GM12878 (cell line): ENCODE results near the gene ARL15. TPM values are rescaled to one million over a fixed set of nuclear protein-coding genes. Genes with fewer than 3 reads are reported as not detected.

ENCODE experiments used
- ATAC-seq: fragments of 200-7000 bp; cut with Tn5 transposase; 3 replicates; pipeline ENCODE4 v1.9.1; 2020; ENCODE audit warnings: mild to moderate bottlenecking, moderate library complexity
- BruUV-seq: library from RNA; stranded (reverse); fragments of 400-500 nt; replicated peaks from 2 replicates; lab custom pipeline; 2021; lab: Mats Ljungman, UMichigan
- CTCF ChIA-PET: fragments of 300-600 bp; sonication (Branson Sonifier 250); formaldehyde crosslinking; extraction: SDS; loops from one replicate; lab custom pipeline; 2021; ENCODE audit warnings: inconsistent platforms; lab: Yijun Ruan, JAX
- POLR2A ChIA-PET: fragments of 350-600 bp; formaldehyde crosslinking; extraction: SDS; loops from one replicate; lab custom pipeline; 2021; ENCODE audit warnings: inconsistent platforms; lab: Charles Lee
- RAD21 ChIA-PET: fragments of 300-600 bp; sonication (Branson Sonifier 250); formaldehyde crosslinking; loops from one replicate; lab custom pipeline; 2023; ENCODE audit warnings: antibody characterized with exemption; ENCODE audit not compliant: unreplicated experiment; lab: Charles Lee
- SMC1A ChIA-PET: fragments of 300-600 bp; sonication (Branson Sonifier 250); formaldehyde crosslinking; loops from one replicate; lab custom pipeline; 2023; ENCODE audit not compliant: unreplicated experiment, uncharacterized antibody; lab: Charles Lee
- DNase-seq: peaks from one replicate; pipeline ENCODE4 v3.0.0-alpha.2; 2011; ENCODE audit warnings: low read depth, low spot score
- FAIRE-seq: peaks from 3 replicates; lab custom pipeline; 2011; peaks lifted over from hg19 to GRCh38; lab: Jason Lieb, UNC
- H2AFZ ChIP-seq: 2 replicates; pipeline ENCODE4 v1.6.0; 2011; ENCODE audit warnings: low read depth, low read length, control low read depth; ENCODE audit not compliant: control insufficient read depth
- H3K27ac ChIP-seq: 2 replicates; pipeline ENCODE4 v1.5.1; 2011; ENCODE audit warnings: control low read depth; ENCODE audit not compliant: control insufficient read depth, insufficient read depth
- H3K27me3 ChIP-seq, 2 experiments: replicated peaks in 1 of 2; 2 replicates each; pipeline versions ENCODE4 v1.6.0 to v1.6.1; 2011; ENCODE audit warnings: low read length in 1 of 2; ENCODE audit not compliant: control insufficient read depth in 2 of 2, insufficient read depth in 2 of 2
- H3K36me3 ChIP-seq, 2 experiments: 2 replicates each; pipeline ENCODE4 v1.5.1; 2011; ENCODE audit warnings: low read length in 1 of 2; ENCODE audit not compliant: control insufficient read depth in 2 of 2, insufficient read depth in 2 of 2
- H3K4me1 ChIP-seq: 2 replicates; pipeline ENCODE4 v1.6.1; 2011; ENCODE audit warnings: mild to moderate bottlenecking, low read length, moderate library complexity, mixed read lengths; ENCODE audit not compliant: control insufficient read depth, insufficient read depth
- H3K4me2 ChIP-seq: 2 replicates; pipeline ENCODE4 v1.6.0; 2011; ENCODE audit warnings: control low read depth; ENCODE audit not compliant: control insufficient read depth, insufficient read depth
- H3K4me3 ChIP-seq: fragments of 200-600 bp; sonication (generic); 2 replicates; pipeline ENCODE4 v1.5.1; 2016
- H3K79me2 ChIP-seq: 2 replicates; pipeline ENCODE4 v1.6.0; 2011; ENCODE audit warnings: low read length; ENCODE audit not compliant: control insufficient read depth, insufficient read depth
- H3K9ac ChIP-seq: 2 replicates; pipeline ENCODE4 v1.8.0; 2011; ENCODE audit warnings: low read length, control low read depth, mixed read lengths; ENCODE audit not compliant: control insufficient read depth, insufficient read depth
- H3K9me3 ChIP-seq: replicated peaks from 3 replicates; pipeline ENCODE4 v1.5.1; 2011; ENCODE audit warnings: mild to moderate bottlenecking, low read length; ENCODE audit not compliant: control insufficient read depth, insufficient read depth
- H4K20me1 ChIP-seq: 2 replicates; pipeline ENCODE4 v1.6.0; 2011; ENCODE audit not compliant: control insufficient read depth, insufficient read depth
- CUX1 ChIP-seq: IDR thresholded peaks from 2 replicates; pipeline ENCODE4 v1.6.1; 2012; ENCODE audit warnings: improper control_type of control experiment, low read depth, low read length; ENCODE audit not compliant: insufficient replicate concordance
- EZH2 ChIP-seq: IDR thresholded peaks from 2 replicates; pipeline ENCODE4 v1.6.1; 2012; ENCODE audit warnings: low read depth, mild to moderate bottlenecking, control low read depth, inconsistent platforms, low read length, borderline replicate concordance; ENCODE audit not compliant: control insufficient read depth
- MEF2A ChIP-seq: IDR thresholded peaks from 2 replicates; pipeline ENCODE4 v1.6.1; 2011; ENCODE audit warnings: low read depth, mild to moderate bottlenecking, low read length, moderate library complexity; ENCODE audit not compliant: insufficient read depth
- PAX8 ChIP-seq: fragments of 450-650 bp; IDR thresholded peaks from 2 replicates; pipeline ENCODE4 v1.6.1; 2017; ENCODE audit warnings: mild to moderate bottlenecking, moderate library complexity
- SMC3 ChIP-seq: IDR thresholded peaks from 2 replicates; pipeline ENCODE4 v1.6.1; 2011; ENCODE audit warnings: low read length, improper control_type of control experiment, borderline replicate concordance
- SPI1 ChIP-seq: IDR thresholded peaks from 2 replicates; pipeline ENCODE4 v1.6.1; 2011; ENCODE audit warnings: low read depth, mild to moderate bottlenecking, low read length, moderate library complexity, borderline replicate concordance; ENCODE audit not compliant: insufficient read depth
- SRF ChIP-seq, 2 experiments: IDR thresholded peaks; 2 replicates each; pipeline ENCODE4 v1.6.1; 2011; ENCODE audit warnings: low read depth in 2 of 2, low read length in 2 of 2, mild to moderate bottlenecking in 1 of 2, moderate library complexity in 1 of 2
- STAT1 ChIP-seq: fragments of 450-650 bp; conservative IDR thresholded peaks from 2 replicates; pipeline ENCODE4 v1.6.1; 2014; ENCODE audit warnings: antibody characterized with exemption, mild to moderate bottlenecking
- TAF1 ChIP-seq: IDR thresholded peaks from 2 replicates; pipeline ENCODE4 v1.6.1; 2011; ENCODE audit warnings: mild to moderate bottlenecking, low read depth, low read length, borderline replicate concordance
- WGBS: methylation state at CpG from one replicate; pipeline ENCODE4 v1.1.6; 2016; ENCODE audit warnings: low lambda C conversion rate; ENCODE audit not compliant: insufficient replicate concordance, insufficient coverage; ENCODE audit errors: missing lambda C conversion rate; 5-methylcytosine and 5-hydroxymethylcytosine counted together
- in situ Hi-C: fragments of 300-500 bp; cut with MboI; formaldehyde crosslinking; loops from 9 replicates; pipeline ENCODE4 v1.14.3; 2018; ENCODE audit warnings: mixed read lengths
- intact Hi-C: fragments of 100-400 bp; cut with micrococcal nuclease; formaldehyde crosslinking; loops from one replicate; pipeline ENCODE4 v1.14.2; 2022; ENCODE audit not compliant: unreplicated experiment
- polyA plus RNA-seq, 11 experiments: library from polyadenylated mRNA; depleted of rRNA in 4 of 11; unstranded in 6 of 11; stranded (reverse) in 5 of 11; fragments of >200 nt; fragmentation: Nextera tagmentation in 4 of 11; fragmentation: Illumina TruSeq in 1 of 11; extraction: Ambion mirVana in 4 of 11; extraction: Trizol in 1 of 11; gene quantifications; 1 replicate in 1 of 11; 2 replicates in 10 of 11; pipeline versions ENCODE4 v1.2.1 to v1.2.3, GENCODE V29; 2011 to 2016; ENCODE audit warnings: inconsistent platforms in 2 of 11, missing spikeins in 2 of 11, low read depth in 1 of 11
- total RNA-seq, 4 experiments: library from RNA; depleted of rRNA in 3 of 4; stranded (reverse); fragments of >200 nt in 3 of 4; fragmentation: Illumina TruSeq in 1 of 4; extraction: Trizol in 1 of 4; gene quantifications; 2 replicates each; pipeline versions ENCODE4 v1.2.1 to v1.2.3, GENCODE V29; 2013 to 2021

Gene ARL15
- total and polyA plus RNA-seq, 10 of the 15 experiments (the other 5 are each of a cell fraction or from before 2014, with no cell fraction given) = 3.6 to 11.0 (median 7.7) TPM

DNA sequence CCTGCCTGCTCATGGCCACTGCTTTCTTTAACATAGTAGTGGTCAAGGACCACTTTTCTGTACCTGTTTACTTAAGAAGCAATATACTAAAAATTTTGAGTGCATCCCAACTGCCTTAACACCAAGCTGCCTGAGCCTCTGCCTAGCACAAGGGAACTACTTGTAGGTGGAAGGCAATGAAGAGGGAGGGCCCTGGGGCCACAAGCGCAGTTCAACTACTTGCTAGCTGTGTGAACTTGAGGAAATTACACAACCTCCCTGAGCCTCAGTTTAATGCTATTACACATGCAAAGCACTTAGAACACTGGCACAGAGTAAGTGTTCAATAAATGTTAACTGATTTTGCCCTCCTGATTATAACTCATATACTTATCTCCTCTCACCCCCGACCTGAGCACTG, 6.3 kb downstream of the ARL15 start:
- ChIA-PET SMC1A (interaction anchor here (0.6 kb wide), 1 partner anchor 47 kb away, joined by 3 read pairs; no protein-coding TSS in a partner anchor), POLR2A (no interaction called here), CTCF (no interaction called here), RAD21 (no interaction called here)
- intact Hi-C loops (no loop called here), in situ Hi-C loops (no loop called here)
- DNase-seq (no peak), FAIRE-seq (no peak), ATAC-seq (peak; percentile 15)
- 47% methylated on average over 2 of the region's 2 CpGs for WGBS
- H2AFZ ChIP-seq = no peak overlapping the region
- H3K9me3 ChIP-seq = no peaks in the 10 kb centered on the region
- no peaks in the 10 kb centered on the region for H3K36me3 ChIP-seq
- H3K4me3 ChIP-seq = no peak overlapping the region
- H3K4me1 ChIP-seq = no peaks in the 10 kb centered on the region
- no TSS peak for BruUV-seq
- H3K79me2 ChIP-seq = 0 out of 2 replicates have a peak, but pooled peaks cover under 1% of the 10 kb centered on the region
- H3K4me2 ChIP-seq = no peak overlapping the region
- TF ChIP-seq CUX1 (no peak), SMC3 (no peak), STAT1 (no peak), TAF1 (no peak), EZH2 (no peak), MEF2A (no peak), SPI1 (no peak), SRF (IDR thresholded peaks at IDR 0.05; ENCODE audit: low read depth in 2 of 2, low read length in 2 of 2) (no peak), PAX8 (no peak)
- no peak overlapping the region for H3K27ac ChIP-seq
- H4K20me1 ChIP-seq = no peaks in the 10 kb centered on the region
- H3K9ac ChIP-seq = no peak overlapping the region
- no peaks in the 10 kb centered on the region for H3K27me3 ChIP-seq
